Measurements from ENCODE around the gene C1RL.

GRCh38 chr12:7146906-7147305 is 37.9 kb upstream of the C1RL start:
- TF ChIP-seq CTCF (IDR thresholded peaks at IDR 0.05), result no peak
- no peak for TF ChIP-seq POLR2A (IDR thresholded peaks at IDR 0.05)

Measured in thyroid gland (tissue), 4 donors.